ENCODE results near the gene AMER3.
A peak's percentile ranks its signal among the peaks of the same experiment; 100 is the strongest.

The AMER3 gene

DNA sequence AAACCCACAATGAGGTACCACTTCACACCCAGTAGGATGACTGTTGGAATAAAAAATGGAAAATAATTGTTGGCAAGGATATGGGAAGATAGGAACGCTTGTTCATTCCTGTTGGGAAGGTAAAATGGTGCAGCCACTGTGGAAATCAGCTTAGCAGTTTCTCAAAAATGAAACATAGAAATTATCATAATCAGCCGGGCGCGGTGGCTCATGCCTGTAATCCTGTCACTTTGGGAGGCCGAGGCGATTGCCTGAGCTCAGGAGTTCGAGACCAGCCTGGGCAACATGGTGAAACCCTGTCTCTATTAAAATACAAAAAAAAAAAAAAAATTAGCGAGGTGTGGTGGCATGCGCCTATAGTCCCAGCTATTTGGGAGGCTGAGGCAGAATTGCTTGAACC is 23.4 kb downstream of the AMER3 start:
- no peak for DNase-seq (ENCODE audit: low read depth)

GRCh38 chr2:130785466-130786055 is 30.2 kb downstream of the AMER3 start:
- no peak for DNase-seq (ENCODE audit: low read depth)

DNA sequence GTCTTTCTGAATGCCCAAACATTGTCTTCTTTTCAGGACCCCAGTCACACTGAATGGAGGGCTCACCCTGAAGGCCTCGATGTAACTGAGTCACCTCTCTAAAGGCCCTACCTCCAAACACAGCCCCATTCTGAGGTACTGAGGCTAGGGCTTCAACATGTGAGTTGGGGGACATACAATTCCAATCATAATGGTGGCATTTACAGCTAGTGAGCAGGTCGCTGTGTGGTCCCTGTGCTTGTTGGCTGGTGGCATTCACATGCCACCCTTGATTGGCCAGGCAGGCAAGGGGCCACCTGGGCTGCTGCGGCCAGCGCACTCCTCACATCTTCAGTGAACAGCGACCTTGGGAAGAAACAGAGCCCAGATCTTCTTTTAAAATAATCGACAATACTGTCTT is 30.7 kb downstream of the AMER3 start:
- DNase-seq (ENCODE audit: low read depth) = no peak

DNA sequence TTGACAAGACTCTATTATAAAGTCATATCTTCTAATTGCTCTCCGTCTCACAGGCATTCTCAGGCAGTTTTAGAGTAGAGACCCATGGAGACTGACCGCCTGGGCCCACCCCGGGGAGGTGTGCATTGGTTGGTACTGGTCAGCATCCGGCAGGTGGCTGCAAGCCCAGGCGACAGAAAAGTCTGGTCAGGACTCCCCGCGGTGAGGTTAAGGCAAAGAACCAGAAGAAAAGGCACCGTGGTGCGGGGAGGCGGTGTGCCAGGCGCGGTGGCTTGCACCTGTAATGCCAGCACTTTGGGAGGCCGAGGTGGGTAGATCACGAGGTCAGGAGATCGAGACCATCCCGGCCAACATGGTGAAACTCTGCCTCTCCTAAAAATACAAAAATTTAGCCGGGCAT is 32.5 kb downstream of the AMER3 start:
- no peak for DNase-seq (ENCODE audit: low read depth)

DNA sequence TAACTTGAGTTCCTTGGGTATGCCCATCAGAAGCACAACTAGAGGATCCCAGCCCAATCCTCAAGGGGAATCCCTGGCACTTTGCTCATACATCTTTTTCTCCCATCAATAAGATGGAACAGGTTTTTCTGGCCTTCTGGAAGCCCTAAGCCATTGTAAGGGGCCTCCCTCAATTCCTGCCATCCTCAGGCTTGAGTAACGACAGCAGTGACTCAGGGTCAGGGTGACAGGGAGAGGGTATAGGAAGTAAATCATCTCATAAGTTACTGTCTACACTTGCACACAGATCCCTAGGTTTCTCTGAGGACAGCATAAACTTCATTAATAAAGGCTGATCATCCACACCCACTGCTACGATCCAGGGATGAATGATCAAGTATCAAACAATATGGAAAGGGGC is 35.0 kb downstream of the AMER3 start:
- DNase-seq (ENCODE audit: low read depth) = no peak

DNA sequence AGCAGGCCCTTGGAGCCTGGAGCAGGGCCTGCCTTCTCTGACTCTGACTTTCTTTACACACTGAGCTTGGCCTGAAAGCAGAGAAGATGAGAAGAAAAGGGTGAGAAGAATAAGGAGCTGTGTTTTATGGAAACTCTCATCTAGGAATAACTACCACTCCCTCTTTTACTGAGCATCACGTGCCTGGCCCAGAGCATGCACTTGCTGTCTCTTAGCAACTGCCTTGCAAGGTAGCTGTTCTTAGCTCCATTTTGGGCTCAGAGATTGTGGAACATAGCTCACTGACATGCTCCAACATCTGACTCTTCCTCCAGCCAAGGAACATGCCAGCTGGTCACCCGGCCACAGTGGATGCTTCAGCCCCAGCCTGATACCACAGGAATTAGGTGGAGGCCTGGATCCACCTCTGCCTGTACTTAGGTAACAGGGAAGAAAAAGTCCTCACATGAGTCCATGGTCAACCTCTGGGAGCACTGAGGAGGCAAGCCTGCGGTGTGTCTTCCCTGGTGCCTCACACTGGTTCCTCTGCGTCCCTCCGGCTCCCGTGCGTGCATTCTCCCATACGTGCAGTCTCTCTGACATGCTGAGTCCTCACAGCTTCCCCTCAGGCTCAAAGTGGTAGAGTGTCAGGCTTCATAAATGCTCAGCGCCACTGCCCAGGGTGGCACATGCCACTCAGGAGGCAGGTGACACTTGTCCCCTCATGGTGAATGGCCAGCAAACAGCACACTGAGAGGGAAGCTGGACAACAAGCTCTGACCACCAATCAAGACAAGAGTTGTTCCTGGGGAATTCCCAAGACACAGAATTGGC is 35.7 kb downstream of the AMER3 start:
- no peak for DNase-seq (ENCODE audit: low read depth)

DNA sequence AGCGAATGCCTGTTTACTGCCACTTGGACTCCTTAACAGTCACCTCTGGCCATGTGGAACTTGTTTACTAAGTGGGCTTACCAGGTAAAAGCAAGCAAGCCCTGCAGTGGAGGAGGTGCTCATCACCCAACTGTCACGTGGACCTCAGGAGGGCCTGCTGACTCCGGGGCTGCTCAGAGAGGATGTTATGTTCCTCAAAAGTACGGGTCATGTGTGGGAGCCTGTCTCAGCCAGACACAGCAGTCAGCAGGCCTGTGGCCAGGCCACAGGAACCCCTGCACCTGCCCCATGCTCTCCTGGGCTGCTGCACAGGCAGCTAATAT is 36.2 kb downstream of the AMER3 start:
- DNase-seq (ENCODE audit: low read depth) = no peak

- DNase-seq (ENCODE audit: low read depth) = no peak
These were observed 40.1 kb downstream of the AMER3 start for GRCh38 chr2:130795431-130795830.

- no peak for DNase-seq (ENCODE audit: low read depth)
These were observed 41.0 kb downstream of the AMER3 start for GRCh38 chr2:130796290-130796689.

GRCh38 chr2:130797493-130798435 is 42.4 kb downstream of the AMER3 start:
- peak; percentile 86 for DNase-seq (ENCODE audit: low read depth)

DNA sequence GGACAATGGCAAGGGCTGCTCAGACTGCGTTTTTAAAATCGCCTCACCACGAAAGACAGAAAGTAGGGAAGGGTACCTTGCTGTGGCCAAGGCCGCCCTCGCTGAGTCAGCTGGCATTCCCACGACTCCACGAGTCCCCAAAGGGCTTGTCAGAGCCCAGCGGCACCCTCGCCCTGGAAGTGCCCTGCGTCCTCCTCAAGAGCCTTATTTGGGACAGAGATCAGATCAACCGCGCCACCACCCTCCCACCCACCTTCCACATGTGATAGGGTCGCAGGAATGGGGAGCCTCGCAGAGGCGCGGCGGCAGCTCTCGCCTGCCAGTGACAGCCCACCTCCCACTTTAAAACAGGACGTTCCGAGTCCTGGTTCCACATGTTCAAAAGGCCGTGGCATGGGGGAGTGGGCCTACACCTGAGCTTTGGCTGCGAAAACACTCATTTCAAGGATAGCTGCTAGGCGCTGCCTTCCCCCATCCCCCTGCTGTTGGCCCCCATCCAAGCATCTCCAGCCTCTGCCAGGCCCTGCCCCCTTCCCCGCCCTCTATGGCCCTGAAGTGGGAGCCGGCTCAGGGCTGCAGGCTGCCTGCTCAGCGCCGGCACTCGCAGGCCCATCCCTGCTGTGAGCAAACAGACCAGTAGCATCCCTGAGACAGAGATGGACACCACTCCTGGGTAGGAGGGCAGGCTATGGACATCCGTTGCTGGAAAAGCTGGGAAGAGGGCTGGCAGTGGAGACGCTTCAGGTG is 43.3 kb downstream of the AMER3 start:
- no peak for DNase-seq (ENCODE audit: low read depth)

- DNase-seq (ENCODE audit: low read depth) = no peak
These were observed 44.0 kb downstream of the AMER3 start for GRCh38 chr2:130799295-130799694.

DNA sequence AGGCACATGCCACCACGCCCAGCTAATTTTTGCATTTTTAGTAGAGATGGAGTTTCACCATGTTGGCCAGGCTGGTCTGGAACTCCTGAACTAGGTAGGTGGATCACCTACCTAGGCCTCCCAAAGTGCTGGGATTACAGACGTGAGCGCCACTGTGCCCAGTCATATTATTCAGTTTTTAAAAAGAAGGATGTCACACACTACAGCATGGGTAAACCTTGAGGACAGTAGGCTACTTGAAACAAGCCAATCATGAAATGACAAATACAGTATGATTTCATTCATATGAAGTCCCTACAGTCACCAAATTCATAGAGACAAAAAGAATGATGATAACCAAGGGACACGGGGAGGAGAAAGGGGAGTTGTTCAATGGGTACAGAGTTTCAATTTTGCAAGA is 50.3 kb downstream of the AMER3 start:
- DNase-seq (ENCODE audit: low read depth) = no peak

GRCh38 chr2:130806370-130806769 is 51.0 kb downstream of the AMER3 start:
- no peak for DNase-seq (ENCODE audit: low read depth)

DNA sequence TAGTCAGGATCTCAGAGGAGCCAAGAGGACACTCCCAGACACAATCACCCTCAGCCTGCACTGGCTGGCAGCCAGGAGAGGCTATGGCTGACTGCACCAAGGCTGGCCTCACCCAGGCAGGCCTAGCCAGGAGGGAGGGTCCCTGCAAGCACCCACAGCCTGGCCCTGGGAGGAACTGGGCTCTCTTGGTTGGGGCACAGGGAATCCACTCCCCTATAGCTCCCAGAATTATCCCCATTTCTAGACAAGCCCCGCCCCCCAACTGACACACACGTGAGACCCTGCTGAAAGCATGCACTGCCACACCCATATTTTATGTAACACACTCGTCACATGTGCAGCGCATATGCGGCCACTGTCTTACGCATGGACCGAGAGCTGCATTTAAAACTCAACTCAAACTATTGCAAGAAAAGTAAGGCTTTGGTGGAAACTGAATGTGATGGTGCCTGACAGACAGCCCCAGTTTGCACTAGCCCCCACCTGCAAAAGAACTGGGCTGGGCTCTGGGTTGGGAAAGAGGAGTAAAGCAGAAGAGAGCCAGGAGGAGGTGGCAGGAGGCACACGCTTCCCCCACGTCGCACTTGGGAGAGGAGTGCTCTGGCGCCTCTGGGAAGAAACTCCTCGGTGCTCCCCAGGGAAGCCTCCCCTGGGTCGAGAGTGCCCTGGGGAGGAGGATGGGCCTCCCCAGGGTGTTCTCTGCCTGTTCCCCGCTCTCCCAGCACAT is 52.5 kb downstream of the AMER3 start:
- no peak for DNase-seq (ENCODE audit: low read depth)

DNA sequence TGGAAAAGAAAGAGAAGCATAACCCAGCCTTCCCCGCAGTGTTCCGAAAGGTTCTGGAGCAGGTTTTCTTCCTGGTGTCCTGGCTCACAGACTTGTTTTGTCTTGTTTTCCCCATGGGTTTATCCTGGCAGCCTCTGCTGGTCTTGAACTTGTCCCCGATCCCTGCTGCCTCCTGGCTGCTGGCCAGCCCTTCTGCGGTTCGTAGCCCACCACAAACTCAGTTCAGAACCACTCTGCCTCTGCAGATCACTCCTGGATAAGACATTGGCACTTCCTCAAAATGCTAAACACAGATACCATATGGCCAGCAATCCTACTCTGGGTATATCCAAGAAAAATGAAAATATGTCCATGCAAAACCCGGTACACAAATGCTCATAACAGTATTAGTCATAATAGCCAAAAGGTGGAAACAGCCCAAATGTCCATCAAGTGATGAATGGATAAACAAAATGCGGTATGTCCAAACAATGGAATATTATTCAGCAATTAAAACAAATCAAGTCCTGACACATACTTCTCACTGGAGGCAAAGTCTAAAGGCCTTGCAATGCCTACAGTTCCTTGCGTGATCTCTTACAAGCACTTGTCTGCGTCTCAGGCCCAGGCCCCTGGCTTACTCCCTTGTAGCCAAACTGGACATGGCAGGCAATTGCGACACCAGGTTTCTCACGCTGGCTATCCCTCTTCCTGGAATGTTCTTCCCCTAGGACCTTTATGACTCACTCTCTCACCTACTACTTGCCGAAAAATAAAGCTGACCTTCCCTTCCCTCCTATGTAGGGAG is 53.3 kb downstream of the AMER3 start:
- no peak for DNase-seq (ENCODE audit: low read depth)

DNA sequence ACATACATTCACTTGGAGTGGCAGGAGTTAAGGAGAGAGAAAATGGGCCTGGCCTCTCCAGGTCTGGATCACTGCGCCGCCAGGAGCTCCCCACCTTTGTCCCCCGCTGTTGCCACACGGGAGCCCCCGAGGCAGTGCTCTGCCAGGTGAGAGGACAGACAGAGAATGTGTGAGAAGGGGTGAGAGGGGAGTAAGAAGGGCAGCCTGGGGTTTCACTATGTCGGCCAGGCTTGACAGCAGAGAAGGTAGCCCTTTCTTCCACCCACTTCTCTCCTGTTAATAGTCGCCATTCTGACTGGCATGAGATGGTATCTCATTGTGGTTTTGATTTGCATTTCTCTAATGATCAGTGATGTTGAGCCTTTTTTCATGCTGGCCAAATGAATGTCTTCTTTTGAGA is 55.1 kb downstream of the AMER3 start:
- DNase-seq (ENCODE audit: low read depth) = no peak

- no peak for DNase-seq (ENCODE audit: low read depth)
These were observed 58.4 kb downstream of the AMER3 start for GRCh38 chr2:130813722-130814121.

DNA sequence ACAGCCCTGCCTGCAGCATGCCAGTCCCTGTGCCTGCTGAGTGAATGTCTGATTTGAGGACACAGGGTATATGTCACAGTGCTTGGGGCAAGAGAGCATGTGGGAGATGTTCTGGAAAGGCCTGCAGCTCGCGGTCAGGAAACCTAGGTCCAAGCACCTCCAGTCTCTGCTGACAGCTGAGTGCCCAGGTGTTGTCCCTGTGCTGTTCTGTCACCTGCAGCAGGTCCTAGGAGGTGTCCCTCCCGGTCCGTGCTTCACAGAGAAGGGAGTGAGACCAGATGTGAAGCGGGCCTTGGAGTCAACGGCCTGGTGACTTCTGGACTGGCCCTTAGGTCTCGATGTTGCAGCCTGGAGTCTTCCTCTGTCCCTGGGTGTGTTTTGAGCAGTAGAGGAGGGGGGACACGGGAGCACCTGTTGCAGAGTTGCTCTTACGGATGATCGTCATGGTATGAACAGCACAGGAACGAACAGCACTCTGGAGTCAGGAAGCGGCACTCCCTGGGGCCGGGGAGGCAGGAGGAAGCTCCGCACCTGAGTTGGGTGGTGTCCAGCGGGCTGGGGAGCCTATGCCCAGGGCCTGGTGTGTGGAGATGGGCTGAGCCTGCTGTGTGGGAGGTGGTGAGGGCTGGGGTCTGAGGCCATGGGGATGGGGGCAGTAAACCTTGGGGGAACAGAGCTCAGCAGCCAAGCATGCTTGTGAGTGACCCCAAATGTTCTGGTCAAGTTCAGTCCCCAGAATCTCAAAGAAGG is 59.8 kb downstream of the AMER3 start:
- DNase-seq (ENCODE audit: low read depth) = no peak

All from stimulated activated CD8-positive, alpha-beta memory T cell treated with anti-CD3 and anti-CD28 coated beads, Interleukin-7, amount 100 ng/mL, for 24 hours (primary cell).